Prostate gland (tissue), 2 donors: ENCODE data around the gene WWOX. TPM values are rescaled to one million over a fixed set of nuclear protein-coding genes. Genes with fewer than 3 reads are reported as not detected.

Experiments
- DNase-seq: peaks from one replicate; pipeline ENCODE4 v3.0.0-alpha.2; 2019; ENCODE audit warnings: low spot score
- H3K27ac ChIP-seq, 2 donors: fragments of 200-600 bp; sonication (generic); 2 replicates each; pipeline ENCODE4 v1.5.1; 2017 to 2019
- H3K27me3 ChIP-seq: fragments of 200-600 bp; sonication (generic); replicated peaks from 2 replicates; pipeline ENCODE4 v1.5.1; 2019; ENCODE audit not compliant: insufficient read depth
- H3K36me3 ChIP-seq, 2 donors: fragments of 200-600 bp; sonication (generic); 1 replicate in 1 of 2; 2 replicates in 1 of 2; pipeline versions ENCODE4 v1.5.1 to v1.8.1; 2017 to 2019
- H3K4me1 ChIP-seq: fragments of 200-600 bp; sonication (generic); replicated peaks from 2 replicates; pipeline ENCODE4 v1.5.1; 2019
- H3K4me3 ChIP-seq, 2 donors: fragments of 200-600 bp; sonication (generic); 2 replicates each; pipeline ENCODE4 v1.5.1; 2017 to 2019
- H3K9me3 ChIP-seq: fragments of 200-600 bp; sonication (generic); 2 replicates; pipeline ENCODE4 v1.5.1; 2017
- CTCF ChIP-seq, 4 experiments: fragments of 200-600 bp in 2 of 4; fragments of 450-650 bp in 2 of 4; sonication (generic) in 2 of 4; IDR thresholded peaks; 1 replicate in 3 of 4; 2 replicates in 1 of 4; pipeline ENCODE4 v1.5.1; 2016 to 2019; ENCODE audit warnings: antibody characterized with exemption in 4 of 4, mild to moderate bottlenecking in 2 of 4, moderate library complexity in 2 of 4
- POLR2A ChIP-seq: fragments of 450-650 bp; IDR thresholded peaks from one replicate; pipeline ENCODE4 v1.6.1; 2016; ENCODE audit warnings: antibody characterized with exemption, mild to moderate bottlenecking
- POLR2AphosphoS5 ChIP-seq: sonication (generic); formaldehyde crosslinking; IDR thresholded peaks from one replicate; pipeline ENCODE4 v1.6.1; 2017; ENCODE audit warnings: antibody characterized with exemption
- WGBS: methylation state at CpG from one replicate; pipeline ENCODE4 v1.1.5; 2018; 5-methylcytosine and 5-hydroxymethylcytosine counted together
- intact Hi-C: fragments of 100-400 bp; cut with DNase I; formaldehyde crosslinking; loops from one replicate; pipeline ENCODE4 v1.14.2; 2022
- total RNA-seq, 2 donors: library from RNA; depleted of rRNA; stranded (reverse); fragments of >200 nt; gene quantifications; one replicate each; pipeline ENCODE4 v1.1.0, GENCODE V29; 2016

WWOX gene
- total RNA-seq, 2 donors from 2014 or later: 93.2 to 99.4 TPM

GRCh38 chr16:78838276-78838675 lies 738.8 kb downstream of the WWOX start:
- Histone ChIP-seq H3K9me3 (no peaks in the 10 kb centered on the region), H3K4me3 (no peak overlapping the region), H3K36me3 (no peaks in the 10 kb centered on the region), H3K27me3 (no peaks in the 10 kb centered on the region), H3K27ac (no peak overlapping the region), H3K4me1 (no peaks in the 10 kb centered on the region)
- TF ChIP-seq CTCF (IDR thresholded peaks at IDR 0.05) (no peak), POLR2A (no peak), POLR2AphosphoS5 (no peak)
- WGBS: 69% methylated on average over 5 of the region's 5 CpGs
- DNase-seq: no peak
- intact Hi-C loops: no loop called here

- H3K4me3 ChIP-seq: no peak overlapping the region
- WGBS: 18% methylated on average over 4 of the region's 4 CpGs
- H3K36me3 ChIP-seq: no peaks in the 10 kb centered on the region
- TF ChIP-seq POLR2A (no peak), CTCF (IDR thresholded peaks at IDR 0.05) (no peak), POLR2AphosphoS5 (no peak)
- DNase-seq: no peak
- no peaks in the 10 kb centered on the region for H3K27me3 ChIP-seq
- no peak overlapping the region for H3K27ac ChIP-seq
- H3K4me1 ChIP-seq: no peaks in the 10 kb centered on the region
- H3K9me3 ChIP-seq: no peaks in the 10 kb centered on the region
- intact Hi-C loops: no loop called here
Measured at GRCh38 chr16:78842950-78843349, 743.5 kb downstream of the WWOX start.

- intact Hi-C loops: no loop called here
- Histone ChIP-seq H3K27ac (no peak overlapping the region), H3K27me3 (no peaks in the 10 kb centered on the region), H3K36me3 (no peaks in the 10 kb centered on the region), H3K9me3 (no peaks in the 10 kb centered on the region), H3K4me3 (no peak overlapping the region), H3K4me1 (no peaks in the 10 kb centered on the region)
- no peak for TF ChIP-seq POLR2AphosphoS5
- no peak for TF ChIP-seq CTCF (IDR thresholded peaks at IDR 0.05)
- TF ChIP-seq POLR2A: no peak
- DNase-seq: no peak
- 78% methylated on average over 5 of the region's 5 CpGs for WGBS
Measured at GRCh38 chr16:78843978-78844377, 744.5 kb downstream of the WWOX start.

- no peak for DNase-seq
- Histone ChIP-seq H3K27ac (no peak overlapping the region), H3K9me3 (no peaks in the 10 kb centered on the region), H3K4me1 (no peaks in the 10 kb centered on the region), H3K36me3 (no peaks in the 10 kb centered on the region), H3K4me3 (no peak overlapping the region), H3K27me3 (no peaks in the 10 kb centered on the region)
- intact Hi-C loops: no loop called here
- TF ChIP-seq POLR2AphosphoS5 (no peak), POLR2A (no peak), CTCF (IDR thresholded peaks at IDR 0.05) (no peak)
- WGBS: 73% methylated on average over 7 of the region's 7 CpGs
Measured at GRCh38 chr16:78844682-78845081, 745.2 kb downstream of the WWOX start.

- no peak for DNase-seq
- H3K27me3 ChIP-seq: no peaks in the 10 kb centered on the region
- 33% methylated on average over 3 of the region's 3 CpGs for WGBS
- H3K36me3 ChIP-seq: no peaks in the 10 kb centered on the region
- intact Hi-C loops: no loop called here
- H3K9me3 ChIP-seq: no peaks in the 10 kb centered on the region
- no peaks in the 10 kb centered on the region for H3K4me1 ChIP-seq
- no peak overlapping the region for H3K27ac ChIP-seq
- TF ChIP-seq CTCF (IDR thresholded peaks at IDR 0.05) (no peak), POLR2A (no peak), POLR2AphosphoS5 (no peak)
- H3K4me3 ChIP-seq: no peak overlapping the region
Measured at GRCh38 chr16:78851266-78851665, 751.8 kb downstream of the WWOX start.
